IMR-90 (cell line): ENCODE data around the gene MTOR. TPM values are rescaled to one million over a fixed set of nuclear protein-coding genes. Genes with fewer than 3 reads are reported as not detected.

Experiments used
- ATAC-seq: fragments of 200-7000 bp; cut with Tn5 transposase; 2 replicates; pipeline ENCODE4 v1.9.1; 2020; ENCODE audit warnings: low read depth, mild to moderate bottlenecking, moderate library complexity
- BruUV-seq: library from RNA; stranded (reverse); fragments of 400-500 nt; replicated peaks from 2 replicates; lab custom pipeline; 2021; lab: Mats Ljungman, UMichigan
- CTCF ChIA-PET: fragments of 300-600 bp; formaldehyde crosslinking; extraction: SDS; loops from one replicate; lab custom pipeline; 2021; ENCODE audit warnings: antibody characterized with exemption; lab: Yijun Ruan, JAX
- POLR2A ChIA-PET: fragments of 300-600 bp; sonication (Branson Sonifier 250); formaldehyde crosslinking; loops from one replicate; lab custom pipeline; 2022; ENCODE audit warnings: antibody characterized with exemption; ENCODE audit not compliant: unreplicated experiment; lab: Charles Lee
- DNase-seq: peaks from one replicate; pipeline ENCODE4 v3.0.0; 2013
- H2AFZ ChIP-seq: replicated peaks from 2 replicates; pipeline ENCODE3; 2013; ENCODE audit warnings: low read length, mild to moderate bottlenecking; ENCODE audit not compliant: poor library complexity
- H2AK5ac ChIP-seq: 2 replicates; pipeline ENCODE4 v1.6.1; 2013; ENCODE audit warnings: low read depth, low read length, inconsistent platforms
- H2AK9ac ChIP-seq: replicated peaks from 2 replicates; pipeline ENCODE3; 2013; ENCODE audit warnings: mild to moderate bottlenecking, low read depth, low read length, moderate library complexity; ENCODE audit not compliant: poor library complexity
- H2BK120ac ChIP-seq: 2 replicates; pipeline ENCODE4 v1.6.1; 2013; ENCODE audit warnings: low read depth, low read length, inconsistent platforms
- H2BK15ac ChIP-seq: 3 replicates; pipeline ENCODE4 v1.6.1; 2013; ENCODE audit warnings: low read depth, low read length, inconsistent platforms
- H2BK20ac ChIP-seq: 2 replicates; pipeline ENCODE4 v1.6.1; 2013; ENCODE audit warnings: low read depth, mild to moderate bottlenecking, inconsistent platforms, low read length, moderate library complexity
- H2BK5ac ChIP-seq: 2 replicates; pipeline ENCODE4 v1.6.1; 2013; ENCODE audit warnings: mild to moderate bottlenecking, low read depth, low read length, inconsistent platforms; ENCODE audit not compliant: poor library complexity, severe bottlenecking
- H3K14ac ChIP-seq: replicated peaks from 2 replicates; pipeline ENCODE4 v1.6.1; 2013; ENCODE audit warnings: low read depth, low read length, inconsistent platforms
- H3K18ac ChIP-seq: 2 replicates; pipeline ENCODE4 v1.6.1; 2013; ENCODE audit warnings: low read depth, low read length, control low read depth
- H3K23ac ChIP-seq: 2 replicates; pipeline ENCODE4 v1.6.1; 2013; ENCODE audit warnings: low read depth, low read length, inconsistent platforms
- H3K27ac ChIP-seq: 2 replicates; pipeline ENCODE4 v1.5.1; 2013; ENCODE audit warnings: mild to moderate bottlenecking, control low read depth, low read length; ENCODE audit not compliant: insufficient read depth
- H3K27me3 ChIP-seq: 2 replicates; pipeline ENCODE4 v1.6.1; 2013; ENCODE audit warnings: low read length; ENCODE audit not compliant: control insufficient read depth, insufficient read depth
- H3K36me3 ChIP-seq: 2 replicates; pipeline ENCODE4 v1.6.1; 2013; ENCODE audit warnings: low read length, mixed read lengths; ENCODE audit not compliant: control insufficient read depth, insufficient read depth
- H3K4ac ChIP-seq: 2 replicates; pipeline ENCODE4 v1.6.1; 2013; ENCODE audit warnings: low read depth, low read length, inconsistent platforms
- H3K4me1 ChIP-seq: 2 replicates; pipeline ENCODE4 v1.6.1; 2013; ENCODE audit warnings: low read length, mixed read lengths; ENCODE audit not compliant: control insufficient read depth, insufficient read depth
- H3K4me2 ChIP-seq: 2 replicates; pipeline ENCODE4 v1.6.1; 2013; ENCODE audit warnings: low read depth, mild to moderate bottlenecking, control low read depth, low read length, moderate library complexity
- H3K4me3 ChIP-seq: 2 replicates; pipeline ENCODE4 v1.5.1; 2013; ENCODE audit warnings: low read depth, mild to moderate bottlenecking, control low read depth, low read length, moderate library complexity; ENCODE audit not compliant: insufficient read depth
- H3K56ac ChIP-seq: 2 replicates; pipeline ENCODE4 v1.6.1; 2013; ENCODE audit warnings: low read length, inconsistent platforms; ENCODE audit not compliant: insufficient read depth; ENCODE audit errors: extremely low read depth
- H3K79me1 ChIP-seq, 2 experiments: 2 replicates each; pipeline ENCODE4 v1.6.1; 2013; ENCODE audit warnings: low read length in 2 of 2, inconsistent platforms in 1 of 2, low read depth in 1 of 2
- H3K9ac ChIP-seq: 2 replicates; pipeline ENCODE4 v1.6.1; 2013; ENCODE audit warnings: low read depth, low read length, control low read depth
- H3K9me1 ChIP-seq: 2 replicates; pipeline ENCODE4 v1.6.1; 2013; ENCODE audit warnings: low read length, inconsistent platforms; ENCODE audit not compliant: insufficient read depth
- H3K9me3 ChIP-seq: 2 replicates; pipeline ENCODE4 v1.6.1; 2013; ENCODE audit warnings: low read length; ENCODE audit not compliant: control insufficient read depth, insufficient read depth
- H4K20me1 ChIP-seq: 2 replicates; pipeline ENCODE4 v1.6.1; 2013; ENCODE audit warnings: low read length, inconsistent platforms; ENCODE audit not compliant: insufficient read depth
- H4K5ac ChIP-seq: 2 replicates; pipeline ENCODE4 v1.6.1; 2013; ENCODE audit warnings: mild to moderate bottlenecking, low read depth, low read length, control low read depth
- H4K8ac ChIP-seq, 2 experiments: 2 replicates each; pipeline ENCODE4 v1.6.1; 2013; ENCODE audit warnings: low read depth in 2 of 2, low read length in 2 of 2, control low read depth in 1 of 2, inconsistent platforms in 1 of 2
- H4K91ac ChIP-seq: 2 replicates; pipeline ENCODE4 v1.6.1; 2013; ENCODE audit warnings: low read depth, low read length, inconsistent platforms; ENCODE audit not compliant: insufficient read depth
- NFE2L2 ChIP-seq: fragments of 150-350 bp; IDR thresholded peaks from 2 replicates; pipeline ENCODE4 v1.6.1; 2016; ENCODE audit warnings: low read depth, mild to moderate bottlenecking, low read length
- WGBS, 2 experiments: methylation state at CpG; one replicate each; pipeline versions ENCODE4 v1.1.5 to v1.1.7; 2013; ENCODE audit warnings: missing lambda C conversion rate in 2 of 2; ENCODE audit not compliant: insufficient read length in 1 of 2; ENCODE audit errors: extremely low coverage in 2 of 2; 5-methylcytosine and 5-hydroxymethylcytosine counted together
- dilution Hi-C: fragments of 300-500 bp; cut with HindIII; formaldehyde crosslinking; loops from one replicate; pipeline ENCODE4 v1.14.3; 2018; ENCODE audit warnings: low sequenced_read_pairs; ENCODE audit not compliant: unreplicated experiment
- in situ Hi-C: fragments of 300-500 bp; cut with MboI; formaldehyde crosslinking; loops from 3 replicates; pipeline ENCODE4 v1.14.3; 2019; ENCODE audit warnings: low sequenced_read_pairs, inconsistent platforms, mixed read lengths
- intact Hi-C: fragments of 100-400 bp; cut with micrococcal nuclease; formaldehyde crosslinking; loops from 2 replicates; pipeline ENCODE4 v1.10.0; 2022
- polyA plus RNA-seq, 3 experiments: library from polyadenylated mRNA; depleted of rRNA; stranded (reverse); fragments of >200 nt; gene quantifications; 2 replicates each; pipeline ENCODE4 v1.2.3, GENCODE V29; 2012; ENCODE audit warnings: low replicate concordance in 1 of 3
- total RNA-seq: library from RNA; depleted of rRNA; stranded (reverse); fragments of >200 nt; gene quantifications from 2 replicates; pipeline ENCODE4 v1.2.3, GENCODE V29; 2012
- TF ChIP-seq, protein P1 (sequence below): fragments of 150-350 bp; IDR thresholded peaks from 2 replicates; pipeline ENCODE4 v1.6.1; 2017; ENCODE audit warnings: mild to moderate bottlenecking, antibody characterized with exemption, low read length, low read depth

Gene MTOR
- total and polyA plus RNA-seq, 2 of the 4 experiments (the other 2 are of a cell fraction), result 19.2 to 36.7 TPM

DNA sequence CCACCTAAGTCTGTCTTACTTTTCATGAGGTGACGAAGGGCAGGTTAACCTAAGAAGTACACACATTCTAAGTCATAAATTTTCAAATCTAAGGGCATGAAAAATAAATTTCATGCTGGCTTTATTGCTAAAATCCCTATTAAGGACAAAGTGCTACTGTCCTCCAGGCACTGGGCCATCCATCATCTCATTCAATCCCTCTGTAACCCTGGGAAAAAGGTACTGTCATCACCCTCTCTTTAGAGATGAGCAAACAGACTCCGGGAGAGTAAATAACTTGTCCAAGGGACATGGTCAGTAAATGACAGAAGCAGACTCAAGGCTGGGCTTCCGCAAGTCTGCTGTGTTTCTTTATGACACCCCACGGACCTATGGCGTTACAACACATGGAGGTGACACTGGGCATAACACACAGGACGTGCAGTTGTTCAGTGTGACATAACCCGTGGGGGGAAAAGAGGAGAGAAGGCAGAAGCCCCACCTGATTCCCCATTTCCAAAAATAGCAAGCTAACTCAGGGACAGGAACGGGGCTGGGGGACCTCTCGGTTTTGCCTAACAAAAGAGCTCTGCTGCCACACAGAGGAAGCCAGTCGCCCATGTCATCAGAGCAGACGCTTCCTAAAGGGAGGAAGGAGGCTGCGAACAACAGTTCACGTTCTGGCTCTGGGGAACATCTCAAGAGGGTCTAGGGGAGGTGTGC is 190.0 kb downstream of the MTOR start:
- DNase-seq (no peak), ATAC-seq (no peak)
- Histone ChIP-seq H2AK9ac (no peak overlapping the region), H2BK20ac (no peak overlapping the region), H3K18ac (no peak overlapping the region), H3K9me1 (no peaks in the 10 kb centered on the region), H4K20me1 (no peaks in the 10 kb centered on the region), H4K8ac (no peak overlapping the region), H3K23ac (no peak overlapping the region), H3K56ac (no peak overlapping the region), H3K36me3 (peaks cover 76% of the 10 kb centered on the region), H2AK5ac (no peak overlapping the region), H3K4me3 (no peak overlapping the region), H3K79me1 (peaks cover 0 to 4% of the 10 kb centered on the region in 2 experiments; a peak in 1 of 4 replicates), H3K9me3 (no peaks in the 10 kb centered on the region), H4K5ac (no peak overlapping the region), H3K14ac (no peak overlapping the region), H2BK120ac (no peak overlapping the region), H3K9ac (no peak overlapping the region), H4K91ac (no peak overlapping the region), H3K27ac (no peak overlapping the region), H3K27me3 (no peaks in the 10 kb centered on the region), H2BK5ac (no peak overlapping the region), H3K4me2 (no peak overlapping the region), H3K4ac (no peak overlapping the region), H2AFZ (no peak overlapping the region), H2BK15ac (no peak overlapping the region), H3K4me1 (no peaks in the 10 kb centered on the region)
- in situ Hi-C loops (no loop called here), dilution Hi-C loops (no loop called here), intact Hi-C loops (no loop called here)
- no TSS peak for BruUV-seq
- ChIA-PET CTCF (no interaction called here), POLR2A (no interaction called here)
- no peak for TF ChIP-seq NFE2L2
- TF ChIP-seq, protein P1, sequence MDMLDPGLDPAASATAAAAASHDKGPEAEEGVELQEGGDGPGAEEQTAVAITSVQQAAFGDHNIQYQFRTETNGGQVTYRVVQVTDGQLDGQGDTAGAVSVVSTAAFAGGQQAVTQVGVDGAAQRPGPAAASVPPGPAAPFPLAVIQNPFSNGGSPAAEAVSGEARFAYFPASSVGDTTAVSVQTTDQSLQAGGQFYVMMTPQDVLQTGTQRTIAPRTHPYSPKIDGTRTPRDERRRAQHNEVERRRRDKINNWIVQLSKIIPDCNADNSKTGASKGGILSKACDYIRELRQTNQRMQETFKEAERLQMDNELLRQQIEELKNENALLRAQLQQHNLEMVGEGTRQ, result no peak
- WGBS, 2 experiments, result 83% methylated on average over 6 of the region's 13 CpGs; no CpG with 5 or more reads in 1 of the 2 experiments
